HG02759 (cell line): ENCODE measurements around the gene FN1.

ENCODE experiments used
- ATAC-seq: cut with Tn5 transposase; IDR thresholded peaks from one replicate; pipeline ENCODE4 v1.9.1; 2021; ENCODE audit warnings: mild to moderate bottlenecking, moderate library complexity; ENCODE audit not compliant: unreplicated experiment

The FN1 gene

GRCh38 chr2:215442401-215442787 lies 6.5 kb upstream of the FN1 start:
- no peak for ATAC-seq

- no peak for ATAC-seq
Measured at GRCh38 chr2:215441560-215442400, 5.9 kb upstream of the FN1 start.

GRCh38 chr2:215439980-215440512 lies 4.2 kb upstream of the FN1 start:
- ATAC-seq = no peak

- ATAC-seq = no peak
Measured at GRCh38 chr2:215439404-215439803, 3.5 kb upstream of the FN1 start.

DNA sequence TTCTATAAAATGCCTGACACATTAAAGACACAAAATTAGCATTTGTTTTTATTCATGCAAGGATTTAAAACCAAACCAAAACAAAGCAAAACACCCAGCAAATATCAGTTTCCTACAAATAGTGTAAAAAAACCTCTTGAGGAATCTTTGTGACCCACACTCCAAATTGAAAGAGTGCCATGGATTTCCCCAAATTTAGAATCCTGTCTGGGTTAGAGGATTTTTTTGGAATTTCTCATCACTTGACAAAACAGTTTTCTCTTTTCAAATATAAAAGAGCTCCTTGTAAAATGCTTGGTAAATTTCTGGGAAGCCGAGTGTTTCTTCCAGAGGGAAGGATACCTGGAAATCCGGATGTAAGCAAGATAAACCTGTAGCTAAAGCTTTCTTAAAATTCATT lies 1.7 kb upstream of the FN1 start:
- no peak for ATAC-seq

DNA sequence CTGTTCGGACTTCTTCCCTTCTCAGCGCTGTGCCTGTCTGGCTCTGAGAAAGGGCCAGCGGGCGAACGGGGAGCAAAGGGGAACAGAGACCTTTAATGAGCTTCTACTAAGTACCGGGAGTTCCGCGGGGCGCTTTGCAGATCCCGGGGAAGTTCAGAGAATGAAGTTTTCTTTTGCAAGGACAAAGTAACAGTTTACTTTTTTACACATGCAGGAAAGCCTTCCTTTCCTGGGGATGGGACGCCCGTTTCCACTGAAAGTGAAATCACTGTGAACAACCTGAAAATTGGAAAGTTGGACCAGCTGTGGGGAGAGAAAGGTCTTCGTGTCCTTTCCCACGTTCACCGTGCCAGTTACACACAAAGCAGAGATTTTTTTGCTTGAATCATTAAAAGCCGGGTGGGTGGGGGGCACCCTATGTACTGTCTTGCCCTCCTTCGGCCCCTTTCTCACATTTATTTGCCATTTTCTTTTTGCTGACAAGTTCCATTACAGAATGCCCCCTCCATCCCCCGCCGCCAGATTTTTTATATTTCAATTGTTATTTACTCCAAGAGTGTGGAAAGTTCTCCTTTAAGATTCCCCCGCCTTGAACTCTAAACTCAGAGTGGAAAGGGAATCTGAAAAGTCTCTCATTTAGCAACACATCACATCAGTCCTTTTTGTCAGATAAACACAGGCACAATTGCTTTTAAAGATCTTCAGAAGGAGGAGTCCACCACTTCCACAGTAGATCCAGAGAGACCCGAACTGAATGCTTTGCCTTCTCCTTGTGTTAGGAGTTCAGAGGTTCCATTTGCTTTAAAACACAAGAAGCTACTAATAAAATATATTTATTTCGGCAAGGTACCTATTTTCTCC lies 1.1 kb upstream of the FN1 start:
- peak; percentile 14 for ATAC-seq

GRCh38 chr2:215435280-215435869 lies 493 bp downstream of the FN1 start:
- peak; percentile 38 for ATAC-seq

DNA sequence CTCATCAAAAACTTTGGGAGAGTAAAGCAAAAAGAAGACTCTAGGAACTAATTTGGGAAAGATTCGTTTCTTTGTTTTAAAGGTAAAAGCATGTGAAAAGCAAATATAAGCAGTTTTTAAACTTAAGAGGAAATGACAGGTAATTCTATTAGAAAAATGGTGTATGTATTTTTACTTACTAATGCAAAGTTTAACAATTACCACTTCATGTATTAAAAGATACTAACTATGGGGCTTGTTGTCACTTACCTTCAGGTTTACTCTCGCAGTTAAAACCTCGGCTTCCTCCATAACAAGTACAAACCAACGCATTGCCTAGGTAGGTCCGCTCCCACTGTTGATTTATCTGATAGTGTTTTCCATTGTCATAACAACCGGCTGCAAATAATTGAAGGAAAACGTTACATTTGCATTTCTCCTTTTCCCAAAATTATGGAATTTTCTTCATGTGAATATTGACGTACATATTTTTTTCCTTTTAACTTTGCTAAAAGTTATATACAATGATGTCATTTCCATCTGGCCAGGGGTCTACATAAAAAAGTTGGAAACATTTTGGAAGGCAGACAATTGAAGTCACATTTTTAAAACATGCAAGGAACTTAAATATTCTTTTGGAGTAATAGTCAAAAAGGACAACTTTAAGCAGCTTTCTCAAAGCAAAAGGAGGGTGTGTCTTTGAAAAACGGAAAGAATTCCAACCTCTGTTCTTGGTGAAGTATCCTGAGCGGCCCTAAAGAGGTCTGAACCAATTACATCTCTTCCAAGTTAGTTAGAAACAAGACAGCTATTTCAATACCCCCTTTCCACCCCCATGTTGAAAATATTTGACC lies 1.2 kb downstream of the FN1 start:
- ATAC-seq = no peak

DNA sequence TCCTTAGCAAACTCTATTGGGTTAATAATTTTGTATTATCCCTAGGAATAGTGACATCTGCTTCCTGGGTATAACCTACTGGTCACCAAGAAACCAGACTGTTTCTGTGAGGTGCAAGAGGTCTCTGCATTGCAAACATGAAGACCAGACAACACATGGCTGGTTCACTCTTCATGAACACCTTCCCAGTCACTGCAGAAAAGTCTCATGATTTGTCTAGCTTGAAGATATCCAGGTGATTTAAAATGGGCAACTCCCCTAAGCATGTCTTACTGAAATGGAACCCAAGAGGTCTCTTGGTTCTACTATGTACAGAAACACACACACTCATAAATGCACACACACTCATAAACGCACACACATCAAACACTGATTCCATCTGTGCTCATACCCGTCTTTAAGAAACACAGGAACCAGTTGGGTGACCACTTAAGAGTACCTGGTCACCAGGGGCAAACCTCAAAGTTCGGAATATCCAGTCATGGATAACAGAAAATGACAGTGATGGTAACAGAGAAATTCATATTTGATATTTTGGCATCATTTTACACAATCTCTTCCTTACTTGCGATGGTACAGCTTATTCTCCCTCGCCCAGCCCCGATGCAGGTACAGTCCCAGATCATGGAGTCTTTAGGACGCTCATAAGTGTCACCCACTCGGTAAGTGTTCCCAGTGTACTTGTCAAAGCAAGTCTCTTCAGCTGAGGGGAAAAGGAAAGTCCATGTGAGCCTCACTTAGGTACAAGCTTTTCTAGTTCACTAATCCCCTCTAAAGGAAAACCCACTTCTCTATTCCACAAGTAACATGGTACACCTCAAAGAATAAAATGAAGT lies 2.9 kb downstream of the FN1 start:
- ATAC-seq = no peak

GRCh38 chr2:215431778-215432758 lies 3.8 kb downstream of the FN1 start:
- no peak for ATAC-seq

GRCh38 chr2:215431290-215431689 lies 4.6 kb downstream of the FN1 start:
- no peak for ATAC-seq

- no peak for ATAC-seq
Measured at GRCh38 chr2:215430528-215431187, 5.2 kb downstream of the FN1 start.

DNA sequence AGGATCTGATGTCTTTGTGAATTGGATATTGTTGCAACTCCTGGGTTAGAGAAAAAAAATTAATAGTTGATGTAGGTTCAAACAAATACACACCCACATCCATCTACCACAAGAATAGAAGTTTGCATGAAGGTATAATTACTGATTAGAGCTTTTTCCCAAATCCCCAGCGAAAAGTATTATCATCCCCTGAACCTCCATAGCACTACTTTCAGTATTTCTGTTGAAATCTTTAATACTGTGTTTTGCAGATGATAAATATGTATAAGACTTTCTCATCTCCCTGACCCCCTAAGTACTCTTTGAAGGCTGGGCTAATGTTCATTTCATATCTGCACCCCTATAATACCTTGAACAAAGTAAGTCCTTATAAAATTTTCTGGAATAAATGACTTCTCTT lies 6.4 kb downstream of the FN1 start:
- ATAC-seq = no peak

DNA sequence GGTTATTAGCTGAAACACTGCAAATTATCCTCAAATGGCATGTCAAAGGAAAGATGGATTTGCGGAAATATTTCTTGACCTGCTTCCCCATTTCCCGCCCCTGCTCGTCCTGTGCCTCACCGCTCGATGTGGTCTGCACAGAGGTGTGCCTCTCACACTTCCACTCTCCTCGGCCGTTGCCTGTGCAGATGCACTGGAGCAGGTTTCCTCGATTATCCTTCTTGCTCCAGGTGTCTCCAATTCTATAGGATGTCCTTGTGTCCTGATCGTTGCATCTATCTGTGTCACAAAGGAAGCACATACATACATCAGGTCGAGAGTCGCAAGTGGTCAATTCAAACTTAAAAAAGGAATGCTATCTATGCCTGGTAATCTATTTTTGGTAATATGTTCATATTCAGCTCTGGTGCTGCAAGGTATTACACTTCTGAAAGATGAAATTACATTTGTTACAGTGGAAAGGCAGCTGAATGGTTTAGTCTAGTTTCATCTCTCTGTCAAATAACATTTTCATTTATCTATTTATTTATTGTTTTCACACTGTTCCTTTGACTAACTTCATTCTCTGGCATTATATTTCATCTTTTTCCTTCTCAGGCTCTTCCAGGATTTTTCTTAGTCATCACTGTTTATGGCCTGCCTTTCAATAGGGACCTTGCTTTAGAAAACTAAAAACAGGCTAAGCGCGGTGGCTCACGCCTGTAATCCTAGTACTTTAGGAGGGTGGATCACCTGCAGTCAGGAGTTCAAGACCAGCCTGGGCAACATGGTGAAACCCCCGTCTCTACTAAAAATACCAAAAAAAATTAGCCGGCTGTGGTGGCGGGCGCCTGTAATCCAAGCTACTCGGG lies 7.6 kb downstream of the FN1 start:
- no peak for ATAC-seq

DNA sequence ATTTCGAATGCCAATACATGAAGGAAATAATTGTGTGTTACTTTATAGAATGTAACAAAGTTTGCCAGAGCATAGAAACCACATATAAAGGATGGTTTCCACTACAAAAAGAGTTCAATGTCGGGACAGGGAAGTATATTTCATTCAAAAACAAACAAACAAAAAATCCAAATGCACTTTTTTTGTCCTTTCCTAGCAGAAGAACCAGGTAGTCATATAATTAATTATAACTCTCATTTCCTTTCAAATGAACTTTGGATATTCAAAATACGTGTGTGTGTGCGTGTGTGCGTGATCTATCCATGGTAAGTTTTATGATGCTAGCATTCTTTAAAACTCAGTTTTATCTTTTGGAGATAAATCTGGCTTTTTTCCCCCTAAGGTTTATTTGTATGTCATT lies 8.3 kb downstream of the FN1 start:
- no peak for ATAC-seq

- no peak for ATAC-seq
Measured at GRCh38 chr2:215425021-215425782, 10.7 kb downstream of the FN1 start.
